Uterus (tissue), 2 donors: ENCODE data around the gene FSCN2.

Source experiments
- POLR2A ChIP-seq, 2 donors: fragments of 450-650 bp; IDR thresholded peaks; one replicate each; pipeline ENCODE4 v1.6.1; 2016; ENCODE audit warnings: antibody characterized with exemption in 2 of 2, mild to moderate bottlenecking in 1 of 2, moderate library complexity in 1 of 2
- TF ChIP-seq, protein P1 (sequence below), 4 experiments: fragments of 200-600 bp in 2 of 4; fragments of 450-650 bp in 2 of 4; sonication (generic) in 2 of 4; IDR thresholded peaks; one replicate each; pipeline ENCODE4 v1.5.1; 2016 to 2019; ENCODE audit warnings: antibody characterized with exemption in 4 of 4, mild to moderate bottlenecking in 2 of 4, moderate library complexity in 1 of 4

DNA sequence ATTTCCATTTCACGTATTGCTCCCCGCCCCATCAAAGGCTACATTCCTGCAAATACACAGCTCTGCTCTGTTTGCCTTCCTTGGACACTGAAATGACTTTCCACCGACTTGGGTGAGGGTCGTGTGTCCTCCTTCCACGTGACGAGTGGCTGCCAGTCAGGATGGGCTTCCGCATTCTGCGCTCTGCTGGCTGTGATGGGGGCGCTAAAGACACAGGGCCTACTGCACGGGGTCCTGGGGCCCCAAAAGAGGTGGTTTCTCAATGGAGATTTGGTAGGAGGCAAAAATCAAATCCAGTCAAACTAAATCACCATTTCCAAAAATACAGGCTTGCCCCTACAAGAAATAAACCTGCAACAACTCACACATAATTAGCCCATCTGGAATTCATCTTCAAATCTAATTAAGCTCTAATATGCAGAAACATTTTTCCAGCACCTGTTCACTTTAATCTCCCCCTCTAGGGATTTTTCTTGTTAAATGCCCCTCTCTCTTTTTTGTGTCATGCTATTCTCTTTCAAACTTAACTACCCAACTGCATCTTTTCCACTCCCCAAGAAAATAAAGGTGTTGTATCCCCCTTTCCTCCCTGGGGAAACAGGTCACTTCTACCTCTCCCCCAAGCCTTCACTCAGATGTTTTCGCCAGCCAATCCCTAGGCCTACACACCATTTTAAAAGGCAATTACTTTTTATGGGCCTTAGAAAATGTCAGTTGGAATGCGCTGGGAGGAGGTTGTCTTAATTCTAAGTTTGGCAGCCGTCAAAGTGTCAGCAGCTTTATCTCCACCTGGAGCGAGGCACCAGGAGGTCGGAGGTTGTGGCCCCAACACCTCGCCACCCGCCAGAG lies 45.8 kb downstream of the FSCN2 start:
- no peak for TF ChIP-seq POLR2A (IDR thresholded peaks at IDR 0.05)
- TF ChIP-seq, protein P1, sequence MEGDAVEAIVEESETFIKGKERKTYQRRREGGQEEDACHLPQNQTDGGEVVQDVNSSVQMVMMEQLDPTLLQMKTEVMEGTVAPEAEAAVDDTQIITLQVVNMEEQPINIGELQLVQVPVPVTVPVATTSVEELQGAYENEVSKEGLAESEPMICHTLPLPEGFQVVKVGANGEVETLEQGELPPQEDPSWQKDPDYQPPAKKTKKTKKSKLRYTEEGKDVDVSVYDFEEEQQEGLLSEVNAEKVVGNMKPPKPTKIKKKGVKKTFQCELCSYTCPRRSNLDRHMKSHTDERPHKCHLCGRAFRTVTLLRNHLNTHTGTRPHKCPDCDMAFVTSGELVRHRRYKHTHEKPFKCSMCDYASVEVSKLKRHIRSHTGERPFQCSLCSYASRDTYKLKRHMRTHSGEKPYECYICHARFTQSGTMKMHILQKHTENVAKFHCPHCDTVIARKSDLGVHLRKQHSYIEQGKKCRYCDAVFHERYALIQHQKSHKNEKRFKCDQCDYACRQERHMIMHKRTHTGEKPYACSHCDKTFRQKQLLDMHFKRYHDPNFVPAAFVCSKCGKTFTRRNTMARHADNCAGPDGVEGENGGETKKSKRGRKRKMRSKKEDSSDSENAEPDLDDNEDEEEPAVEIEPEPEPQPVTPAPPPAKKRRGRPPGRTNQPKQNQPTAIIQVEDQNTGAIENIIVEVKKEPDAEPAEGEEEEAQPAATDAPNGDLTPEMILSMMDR (IDR thresholded peaks at IDR 0.05), result no peak
